KMS-11 (cell line): ENCODE measurements around the gene TNC.

ENCODE experiments used
- H2AFZ ChIP-seq: fragments of 200-600 bp; sonication (generic); 2 replicates; pipeline ENCODE4 v1.6.1; 2016; ENCODE audit warnings: antibody characterized with exemption, mixed run types, low read depth
- H3K27ac ChIP-seq: fragments of 200-600 bp; sonication (generic); 2 replicates; pipeline ENCODE4 v1.6.1; 2016; ENCODE audit warnings: mild to moderate bottlenecking, mixed run types
- H3K27me3 ChIP-seq: fragments of 200-600 bp; sonication (generic); 2 replicates; pipeline ENCODE4 v1.6.1; 2017; ENCODE audit warnings: mild to moderate bottlenecking, low read depth, mixed run types, moderate library complexity; ENCODE audit not compliant: insufficient read depth
- H3K36me3 ChIP-seq: fragments of 200-600 bp; sonication (generic); 2 replicates; pipeline ENCODE4 v1.6.1; 2017; ENCODE audit warnings: mild to moderate bottlenecking, mixed run types; ENCODE audit not compliant: insufficient read depth
- H3K4me1 ChIP-seq: fragments of 200-600 bp; sonication (generic); 2 replicates; pipeline ENCODE4 v1.6.1; 2016; ENCODE audit warnings: mild to moderate bottlenecking, low read depth, mixed run types; ENCODE audit not compliant: poor library complexity, severe bottlenecking
- H3K4me2 ChIP-seq: fragments of 200-600 bp; sonication (generic); 2 replicates; pipeline ENCODE4 v1.7.0; 2016; ENCODE audit warnings: mild to moderate bottlenecking, mixed run types
- H3K4me3 ChIP-seq: fragments of 200-600 bp; sonication (generic); IDR thresholded peaks from 2 replicates; pipeline ENCODE4 v1.6.1; 2017; ENCODE audit warnings: low read depth, low read length, mixed read lengths; ENCODE audit not compliant: insufficient read depth
- H3K79me2 ChIP-seq: fragments of 200-600 bp; sonication (generic); 2 replicates; pipeline ENCODE4 v1.6.1; 2016; ENCODE audit warnings: low read depth, mixed run types; ENCODE audit not compliant: insufficient read depth
- H3K9ac ChIP-seq: fragments of 200-600 bp; sonication (generic); 2 replicates; pipeline ENCODE4 v1.6.1; 2016; ENCODE audit warnings: mild to moderate bottlenecking, mixed run types
- H4K20me1 ChIP-seq: fragments of 200-600 bp; sonication (generic); 2 replicates; pipeline ENCODE4 v1.6.1; 2016; ENCODE audit warnings: mild to moderate bottlenecking, mixed run types; ENCODE audit not compliant: insufficient read depth
- TF ChIP-seq, protein P1 (sequence below): fragments of 200-600 bp; sonication (generic); conservative IDR thresholded peaks from 2 replicates; pipeline ENCODE4 v1.6.1; 2017; ENCODE audit warnings: low read depth, mild to moderate bottlenecking, antibody characterized with exemption, low read length, moderate library complexity, mixed read lengths

Gene TNC

DNA sequence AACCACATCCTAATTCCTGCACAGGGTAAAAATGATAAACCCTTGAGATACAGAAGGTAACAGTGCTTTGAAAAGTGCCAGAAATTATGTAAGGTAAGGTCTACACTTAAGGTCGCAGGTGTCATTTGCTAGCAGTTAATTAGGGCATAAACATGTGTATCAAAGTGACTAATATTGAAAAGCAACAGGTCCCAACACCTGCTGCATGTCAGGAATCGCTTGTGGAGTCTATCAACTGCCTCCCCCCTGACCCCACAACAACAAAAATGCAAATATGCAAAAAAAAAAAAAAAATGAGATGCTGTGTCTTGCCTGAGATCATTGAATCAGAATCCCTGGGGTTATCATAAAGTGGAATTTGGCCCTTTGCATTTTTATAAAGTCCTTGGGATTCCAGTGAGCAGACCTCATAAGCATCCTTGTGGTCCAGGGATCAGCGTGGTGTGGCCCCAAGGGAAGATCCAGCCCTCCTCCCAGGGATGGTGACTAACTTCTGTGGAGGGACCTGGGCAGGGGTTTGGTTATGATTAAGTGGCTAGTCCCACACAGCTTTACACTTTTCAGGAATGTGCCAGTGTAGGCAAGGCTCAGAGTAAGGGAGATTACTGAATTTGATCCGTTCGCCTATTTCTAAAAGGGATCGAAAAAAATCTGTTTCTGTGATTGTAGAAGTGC is 95.1 kb downstream of the TNC start:
- H3K27me3 ChIP-seq, result no peaks in the 10 kb centered on the region
- TF ChIP-seq, protein P1, sequence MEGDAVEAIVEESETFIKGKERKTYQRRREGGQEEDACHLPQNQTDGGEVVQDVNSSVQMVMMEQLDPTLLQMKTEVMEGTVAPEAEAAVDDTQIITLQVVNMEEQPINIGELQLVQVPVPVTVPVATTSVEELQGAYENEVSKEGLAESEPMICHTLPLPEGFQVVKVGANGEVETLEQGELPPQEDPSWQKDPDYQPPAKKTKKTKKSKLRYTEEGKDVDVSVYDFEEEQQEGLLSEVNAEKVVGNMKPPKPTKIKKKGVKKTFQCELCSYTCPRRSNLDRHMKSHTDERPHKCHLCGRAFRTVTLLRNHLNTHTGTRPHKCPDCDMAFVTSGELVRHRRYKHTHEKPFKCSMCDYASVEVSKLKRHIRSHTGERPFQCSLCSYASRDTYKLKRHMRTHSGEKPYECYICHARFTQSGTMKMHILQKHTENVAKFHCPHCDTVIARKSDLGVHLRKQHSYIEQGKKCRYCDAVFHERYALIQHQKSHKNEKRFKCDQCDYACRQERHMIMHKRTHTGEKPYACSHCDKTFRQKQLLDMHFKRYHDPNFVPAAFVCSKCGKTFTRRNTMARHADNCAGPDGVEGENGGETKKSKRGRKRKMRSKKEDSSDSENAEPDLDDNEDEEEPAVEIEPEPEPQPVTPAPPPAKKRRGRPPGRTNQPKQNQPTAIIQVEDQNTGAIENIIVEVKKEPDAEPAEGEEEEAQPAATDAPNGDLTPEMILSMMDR, result no peak

DNA sequence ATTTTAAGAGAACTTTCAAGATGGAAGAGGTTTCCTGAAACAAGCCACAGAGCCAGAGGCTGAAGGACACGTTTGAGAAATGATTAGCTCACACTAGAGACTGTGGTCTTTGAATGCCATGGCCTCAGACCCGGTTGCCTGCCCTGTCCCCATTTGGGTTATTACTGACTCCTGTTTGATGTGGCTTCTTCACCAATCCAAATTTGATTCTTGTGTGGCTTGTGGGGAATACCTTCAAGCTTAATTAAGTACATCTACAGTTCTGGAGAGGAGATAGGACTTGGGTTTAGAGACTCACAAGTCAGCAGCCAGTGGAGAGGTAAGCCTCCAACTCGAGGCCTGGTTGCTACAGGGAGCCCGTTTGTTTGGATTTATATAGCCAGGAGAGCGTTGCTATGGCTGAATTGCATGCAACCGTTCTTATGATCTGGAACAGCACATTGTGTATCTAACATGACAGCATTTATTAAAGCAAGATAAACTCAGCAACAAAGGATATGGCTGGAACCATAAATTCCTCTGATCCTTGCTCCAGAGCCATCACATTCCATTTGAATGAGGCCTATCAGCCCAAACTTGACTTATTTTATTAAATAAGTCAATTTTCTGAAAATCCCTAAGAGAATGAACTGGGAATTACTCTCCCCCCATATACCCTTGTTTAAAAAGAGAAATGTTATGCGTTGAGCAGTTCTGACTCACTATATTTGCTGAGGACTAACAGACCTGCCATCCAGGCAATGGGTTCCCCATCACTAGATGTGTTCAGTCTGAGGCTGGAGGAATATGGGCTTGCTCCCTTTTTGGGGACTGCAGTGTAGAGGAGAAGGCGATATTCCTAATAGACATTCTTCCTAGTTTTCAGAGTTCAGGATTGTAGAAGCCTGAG is 99.2 kb downstream of the TNC start:
- TF ChIP-seq, protein P1, result no peak
- no peak overlapping the region for H3K27ac ChIP-seq

More for the DNA sequence above, 95.1 kb downstream of the TNC start:
- Histone ChIP-seq H3K27ac (no peak overlapping the region), H4K20me1 (no peaks in the 10 kb centered on the region), H2AFZ (no peak overlapping the region), H3K4me3 (no peak overlapping the region), H3K79me2 (no peaks in the 10 kb centered on the region), H3K9ac (no peak overlapping the region), H3K4me2 (no peak overlapping the region), H3K36me3 (no peaks in the 10 kb centered on the region), H3K4me1 (no peaks in the 10 kb centered on the region)

DNA sequence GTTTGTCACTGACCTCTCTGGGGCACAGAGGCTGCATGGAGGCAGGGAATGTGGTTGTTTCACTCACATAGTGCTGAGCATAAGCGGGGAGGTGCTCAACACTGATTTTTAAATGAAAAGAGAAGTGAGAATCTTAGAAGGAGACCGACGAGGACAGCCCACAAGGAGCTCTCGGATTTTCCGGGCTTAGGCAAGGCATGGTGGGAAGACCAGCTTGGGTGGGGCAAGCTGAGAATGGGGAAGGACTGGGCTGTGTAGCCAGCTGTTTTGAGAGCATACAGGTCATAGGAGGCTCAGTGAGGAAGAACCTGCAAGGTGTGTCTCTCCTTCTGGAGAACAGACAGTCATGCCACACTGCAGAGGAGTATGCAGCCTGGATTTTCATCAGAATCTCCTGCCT is 101.6 kb downstream of the TNC start:
- H3K4me3 ChIP-seq, result no peak overlapping the region
- no peaks in the 10 kb centered on the region for H3K36me3 ChIP-seq
- no peak overlapping the region for H3K9ac ChIP-seq
- H3K27me3 ChIP-seq, result no peaks in the 10 kb centered on the region
- H4K20me1 ChIP-seq, result no peaks in the 10 kb centered on the region
- H3K27ac ChIP-seq, result no peak overlapping the region
- no peaks in the 10 kb centered on the region for H3K79me2 ChIP-seq
- no peak overlapping the region for H2AFZ ChIP-seq
- H3K4me2 ChIP-seq, result no peak overlapping the region
- TF ChIP-seq, protein P1, result no peak
- H3K4me1 ChIP-seq, result no peaks in the 10 kb centered on the region

More for the DNA sequence above, 99.2 kb downstream of the TNC start:
- no peak overlapping the region for H3K9ac ChIP-seq
- H3K27me3 ChIP-seq, result no peaks in the 10 kb centered on the region
- no peaks in the 10 kb centered on the region for H3K36me3 ChIP-seq
- H3K4me1 ChIP-seq, result no peaks in the 10 kb centered on the region
- no peaks in the 10 kb centered on the region for H3K79me2 ChIP-seq
- H3K4me2 ChIP-seq, result no peak overlapping the region
- no peak overlapping the region for H2AFZ ChIP-seq
- H4K20me1 ChIP-seq, result no peaks in the 10 kb centered on the region
- no peak overlapping the region for H3K4me3 ChIP-seq

DNA sequence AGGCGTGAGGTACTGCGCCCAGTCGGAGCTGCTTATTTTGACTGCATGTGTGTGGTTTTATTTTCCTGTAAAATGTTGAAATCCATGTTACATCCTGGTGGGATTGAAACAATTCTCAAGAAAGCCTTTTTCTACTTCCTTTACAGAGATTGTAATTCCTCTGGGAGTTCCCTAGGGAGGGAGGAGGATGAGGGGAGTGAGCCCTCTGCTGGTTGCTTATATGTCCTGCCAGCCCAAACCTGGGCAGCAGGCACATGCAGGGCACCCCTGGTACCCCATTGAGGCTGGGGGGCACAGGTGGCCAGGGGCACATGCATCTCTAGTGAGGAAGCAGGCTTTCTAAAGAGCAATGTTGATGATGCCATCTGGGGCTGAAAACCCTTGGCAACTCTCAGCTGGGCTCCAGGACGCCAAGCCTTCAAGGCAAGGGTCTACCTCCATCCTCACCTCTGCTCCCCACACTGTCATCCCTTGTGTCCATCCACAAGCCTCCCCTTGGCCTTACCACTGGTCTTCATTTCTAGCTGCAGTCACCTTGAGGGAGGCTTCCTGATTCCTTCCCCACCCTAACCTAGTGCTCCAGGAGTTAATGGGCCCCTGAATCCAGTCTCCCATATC is 102.8 kb downstream of the TNC start:
- Histone ChIP-seq H3K27me3 (no peaks in the 10 kb centered on the region), H3K4me1 (no peaks in the 10 kb centered on the region), H3K4me2 (no peak overlapping the region), H2AFZ (no peak overlapping the region), H3K9ac (no peak overlapping the region), H3K27ac (no peak overlapping the region), H3K4me3 (no peak overlapping the region), H3K79me2 (no peaks in the 10 kb centered on the region), H3K36me3 (no peaks in the 10 kb centered on the region), H4K20me1 (no peaks in the 10 kb centered on the region)
- TF ChIP-seq, protein P1, result peak; percentile 62
